Urinary bladder (tissue), 4 donors: ENCODE data around the gene KCNA5. TPM values are rescaled to one million over a fixed set of nuclear protein-coding genes. Genes with fewer than 3 reads are reported as not detected.

Source experiments
- DNase-seq: peaks from one replicate; pipeline ENCODE4 v3.0.0-alpha.2; 2015; ENCODE audit errors: extremely low spot score
- H3K27ac ChIP-seq: one replicate; pipeline ENCODE4 v1.5.1; 2013; ENCODE audit warnings: low read depth, mild to moderate bottlenecking, moderate library complexity
- H3K36me3 ChIP-seq: one replicate; pipeline ENCODE4 v1.6.1; 2013; ENCODE audit warnings: mild to moderate bottlenecking, moderate library complexity; ENCODE audit not compliant: insufficient read depth
- H3K4me1 ChIP-seq: one replicate; pipeline ENCODE4 v1.6.1; 2013; ENCODE audit warnings: mild to moderate bottlenecking, moderate library complexity; ENCODE audit not compliant: insufficient read depth
- H3K4me3 ChIP-seq: one replicate; pipeline ENCODE4 v1.5.1; 2013; ENCODE audit warnings: low read depth, low read length
- WGBS: extraction: QIAGEN DNeasy Blood & Tissue Kit; methylation state at CpG from one replicate; pipeline ENCODE4 v1.1.7; 2013; 5-methylcytosine and 5-hydroxymethylcytosine counted together
- polyA plus RNA-seq: library from polyadenylated mRNA; stranded (reverse); fragments of 200-250 nt; gene quantifications from one replicate; pipeline ENCODE4 v1.2.3, GENCODE V29; 2013
- total RNA-seq: library from RNA; depleted of rRNA; stranded (reverse); fragments of >200 nt; gene quantifications from one replicate; pipeline ENCODE4 v1.2.3, GENCODE V29; 2014
- donor health status: healthy with polysubstance abuse.
- donor health status: healthy.

Gene KCNA5
- total and polyA plus RNA-seq, 2 donors = 2.2 to 2.9 TPM

GRCh38 chr12:5016526-5016925 lies 27.2 kb upstream of the KCNA5 start:
- no peaks in the 10 kb centered on the region for H3K36me3 ChIP-seq
- no peak for DNase-seq
- H3K27ac ChIP-seq = no peak overlapping the region
- WGBS = 82% methylated on average over 5 of the region's 5 CpGs
- no peak overlapping the region for H3K4me3 ChIP-seq
- H3K4me1 ChIP-seq = no peaks in the 10 kb centered on the region

- H3K36me3 ChIP-seq = no peaks in the 10 kb centered on the region
- H3K4me1 ChIP-seq = no peaks in the 10 kb centered on the region
- WGBS = 83% methylated on average over 24 of the region's 24 CpGs
- H3K4me3 ChIP-seq = no peak overlapping the region
- no peak for DNase-seq
- H3K27ac ChIP-seq = no peak overlapping the region
These were observed 25.9 kb upstream of the KCNA5 start for GRCh38 chr12:5017638-5018348.

GRCh38 chr12:5018677-5019076 lies 25.0 kb upstream of the KCNA5 start:
- H3K36me3 ChIP-seq = no peaks in the 10 kb centered on the region
- no peak overlapping the region for H3K4me3 ChIP-seq
- no peaks in the 10 kb centered on the region for H3K4me1 ChIP-seq
- DNase-seq = no peak
- WGBS = 70% methylated on average over 3 of the region's 3 CpGs
- no peak overlapping the region for H3K27ac ChIP-seq

GRCh38 chr12:5022025-5022424 lies 21.7 kb upstream of the KCNA5 start:
- no peak overlapping the region for H3K27ac ChIP-seq
- H3K36me3 ChIP-seq = no peaks in the 10 kb centered on the region
- no peak for DNase-seq
- H3K4me1 ChIP-seq = no peaks in the 10 kb centered on the region
- H3K4me3 ChIP-seq = no peak overlapping the region
- WGBS = 84% methylated on average over 4 of the region's 4 CpGs

- no peak overlapping the region for H3K27ac ChIP-seq
- DNase-seq = peak; percentile 25
- H3K4me3 ChIP-seq = no peak overlapping the region
- H3K36me3 ChIP-seq = no peaks in the 10 kb centered on the region
- 18% methylated on average over 12 of the region's 12 CpGs for WGBS
- no peaks in the 10 kb centered on the region for H3K4me1 ChIP-seq
These were observed 21.1 kb upstream of the KCNA5 start for GRCh38 chr12:5022465-5023061.

- no peak overlapping the region for H3K4me3 ChIP-seq
- H3K36me3 ChIP-seq = no peaks in the 10 kb centered on the region
- no peak for DNase-seq
- H3K4me1 ChIP-seq = no peaks in the 10 kb centered on the region
- no peak overlapping the region for H3K27ac ChIP-seq
- 98% methylated on average over 6 of the region's 6 CpGs for WGBS
These were observed 19.8 kb upstream of the KCNA5 start for GRCh38 chr12:5023842-5024241.

- Histone ChIP-seq H3K27ac (no peak overlapping the region), H3K4me1 (no peaks in the 10 kb centered on the region), H3K36me3 (no peaks in the 10 kb centered on the region), H3K4me3 (no peak overlapping the region)
- DNase-seq = no peak
- WGBS = 81% methylated on average over 4 of the region's 4 CpGs
These were observed 17.2 kb upstream of the KCNA5 start for GRCh38 chr12:5026342-5026938.

- H3K36me3 ChIP-seq = no peaks in the 10 kb centered on the region
- 59% methylated on average over 4 of the region's 4 CpGs for WGBS
- H3K27ac ChIP-seq = no peak overlapping the region
These were observed 16.4 kb upstream of the KCNA5 start for GRCh38 chr12:5027046-5027821.

GRCh38 chr12:5030066-5030465 lies 13.6 kb upstream of the KCNA5 start:
- no peak for DNase-seq
- H3K4me1 ChIP-seq = no peaks in the 10 kb centered on the region
- no peaks in the 10 kb centered on the region for H3K36me3 ChIP-seq
- H3K27ac ChIP-seq = no peak overlapping the region
- H3K4me3 ChIP-seq = no peak overlapping the region

More at GRCh38 chr12:5027046-5027821, 16.4 kb upstream of the KCNA5 start:
- DNase-seq = no peak
- no peak overlapping the region for H3K4me3 ChIP-seq
- no peaks in the 10 kb centered on the region for H3K4me1 ChIP-seq

GRCh38 chr12:5031242-5031641 lies 12.4 kb upstream of the KCNA5 start:
- H3K4me3 ChIP-seq = no peak overlapping the region
- no peaks in the 10 kb centered on the region for H3K4me1 ChIP-seq
- no peak for DNase-seq
- no peaks in the 10 kb centered on the region for H3K36me3 ChIP-seq
- H3K27ac ChIP-seq = no peak overlapping the region
- WGBS = 89% methylated on average over 6 of the region's 6 CpGs

- Histone ChIP-seq H3K4me1 (no peaks in the 10 kb centered on the region), H3K4me3 (no peak overlapping the region), H3K36me3 (no peaks in the 10 kb centered on the region), H3K27ac (no peak overlapping the region)
- DNase-seq = no peak
- WGBS = 94% methylated on average over 3 of the region's 3 CpGs
These were observed 11.7 kb upstream of the KCNA5 start for GRCh38 chr12:5031958-5032357.

GRCh38 chr12:5032821-5033220 lies 10.9 kb upstream of the KCNA5 start:
- Histone ChIP-seq H3K36me3 (no peaks in the 10 kb centered on the region), H3K4me1 (no peaks in the 10 kb centered on the region), H3K4me3 (no peak overlapping the region), H3K27ac (no peak overlapping the region)
- 96% methylated on average over 11 of the region's 11 CpGs for WGBS
- DNase-seq = no peak

GRCh38 chr12:5033883-5034282 lies 9.8 kb upstream of the KCNA5 start:
- WGBS = 55% methylated on average over 1 of the region's 1 CpG
- Histone ChIP-seq H3K4me3 (no peak overlapping the region), H3K27ac (no peak overlapping the region), H3K4me1 (no peaks in the 10 kb centered on the region), H3K36me3 (no peaks in the 10 kb centered on the region)
- no peak for DNase-seq

- no peak for DNase-seq
- WGBS = 80% methylated on average over 5 of the region's 5 CpGs
- no peak overlapping the region for H3K27ac ChIP-seq
- H3K4me1 ChIP-seq = no peaks in the 10 kb centered on the region
- H3K4me3 ChIP-seq = no peak overlapping the region
- H3K36me3 ChIP-seq = no peaks in the 10 kb centered on the region
These were observed 9.1 kb upstream of the KCNA5 start for GRCh38 chr12:5034603-5035002.
